Measurements from ENCODE around the gene NFASC. TPM values are rescaled to one million over a fixed set of nuclear protein-coding genes. Genes with fewer than 3 reads are reported as not detected.
A peak's percentile ranks its signal among the peaks of the same experiment; 100 is the strongest.

The NFASC gene
- total and polyA plus RNA-seq, 9 of the 15 experiments (the other 6 are each of a cell fraction or from before 2014, with no cell fraction given): 0.03 to 0.16 (median 0.06) TPM; not detected in 6

DNA sequence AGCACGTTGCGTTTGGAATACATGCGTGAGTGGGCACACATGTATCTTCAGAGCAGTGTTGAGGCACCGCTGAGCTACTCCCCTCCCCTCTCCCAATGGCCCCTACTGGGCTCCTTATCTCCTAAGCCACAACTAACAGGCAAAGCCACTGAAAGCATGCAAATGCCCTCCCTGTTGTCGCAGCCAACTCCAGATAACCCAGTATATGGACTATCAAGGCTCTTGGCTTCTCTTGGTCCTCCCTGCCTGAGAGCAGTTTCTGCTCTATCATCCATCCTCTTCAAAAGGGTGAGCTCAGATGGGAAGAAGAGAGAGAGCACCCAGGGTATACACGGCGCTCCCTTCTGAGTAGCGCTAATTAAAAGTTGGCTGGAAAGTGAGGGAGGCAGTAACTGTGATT lies 113.8 kb downstream of the NFASC start:
- no peak overlapping the region for H3K4me3 ChIP-seq
- BruUV-seq (replicated peaks): no TSS peak
- peaks cover 56 to 87% of the 10 kb centered on the region in 2 experiments for H3K27me3 ChIP-seq (ENCODE audit: control insufficient read depth in 2 of 2, insufficient read depth in 2 of 2, low read length in 2 of 2)
- CTCF ChIA-PET (ENCODE audit: low intra/inter-chr PET ratio): no interaction called here
- peak; percentile 76 for ATAC-seq
- POLR2A ChIA-PET: interaction anchor here (0.6 to 2.1 kb wide), 6 partner anchors 10 to 694 kb away, joined by 3 to 8 read pairs (median 4); no protein-coding TSS in a partner anchor
- no peaks in the 10 kb centered on the region for H3K36me3 ChIP-seq (ENCODE audit: control insufficient read depth, insufficient read depth, low read length)
- H2AFZ ChIP-seq (ENCODE audit: low read depth, low read length): no peak overlapping the region
- peak; percentile 84 for FAIRE-seq
- H3K27ac ChIP-seq (ENCODE audit: extremely low read depth, low read depth, low read length): no peak overlapping the region
- no peak overlapping the region for H3K9ac ChIP-seq (ENCODE audit: insufficient read depth in 1 of 2, low read depth in 2 of 2, low read length in 2 of 2)
- in situ Hi-C loops (cut with MboI) (loop anchor here (10.0 kb wide), 1 partner anchor 540 kb away; no protein-coding TSS in a partner anchor), intact Hi-C loops (cut with micrococcal nuclease) (no loop called here)
- no peaks in the 10 kb centered on the region for H3K9me3 ChIP-seq (replicated peaks; ENCODE audit: control insufficient read depth, insufficient read depth, low read depth, low read length)
- H3K4me2 ChIP-seq (ENCODE audit: insufficient read depth, low read length): peak overlapping the region; percentile 51; the same call in 1 of the 2 replicates
- H3K79me2 ChIP-seq (ENCODE audit: control insufficient read depth, insufficient read depth, low read length): no peaks in the 10 kb centered on the region
- no peaks in the 10 kb centered on the region for H3K9me1 ChIP-seq (ENCODE audit: control insufficient read depth, insufficient read depth, low read length)
- WGBS (ENCODE audit: insufficient coverage, low coverage, missing lambda C conversion rate): 0% methylated on average over 8 of the region's 8 CpGs
- peaks cover 18% of the 10 kb centered on the region for H4K20me1 ChIP-seq (replicated peaks; ENCODE audit: control insufficient read depth, insufficient read depth, low read length)
- H3K4me1 ChIP-seq (replicated peaks in 1 of 2; ENCODE audit: control insufficient read depth in 2 of 2, insufficient read depth in 2 of 2, low read length in 2 of 2): peaks cover 4 to 13% of the 10 kb centered on the region in 2 experiments; a peak in 3 of 5 replicates
- peak; percentile 43 to 81 (median 66) for DNase-seq (ENCODE audit: extremely low read depth in 1 of 4, low spot score in 3 of 4)
- 0 out of 2 replicates have a peak, but pooled peaks have one; percentile 50 for TF ChIP-seq ZNF766 (CRISPR knock-in tag; conservative IDR thresholded peaks at IDR 0.05)
- TF ChIP-seq UBTF (IDR thresholded peaks at IDR 0.05; ENCODE audit: borderline replicate concordance in 1 of 2, low read depth in 2 of 2, low read length in 2 of 2): no peak
- TF ChIP-seq IRF9 (tag; IDR thresholded peaks at IDR 0.05): no peak
- TF ChIP-seq, protein P1, sequence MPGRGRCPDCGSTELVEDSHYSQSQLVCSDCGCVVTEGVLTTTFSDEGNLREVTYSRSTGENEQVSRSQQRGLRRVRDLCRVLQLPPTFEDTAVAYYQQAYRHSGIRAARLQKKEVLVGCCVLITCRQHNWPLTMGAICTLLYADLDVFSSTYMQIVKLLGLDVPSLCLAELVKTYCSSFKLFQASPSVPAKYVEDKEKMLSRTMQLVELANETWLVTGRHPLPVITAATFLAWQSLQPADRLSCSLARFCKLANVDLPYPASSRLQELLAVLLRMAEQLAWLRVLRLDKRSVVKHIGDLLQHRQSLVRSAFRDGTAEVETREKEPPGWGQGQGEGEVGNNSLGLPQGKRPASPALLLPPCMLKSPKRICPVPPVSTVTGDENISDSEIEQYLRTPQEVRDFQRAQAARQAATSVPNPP (IDR thresholded peaks at IDR 0.05; ENCODE audit: borderline replicate concordance, insufficient read depth, insufficient read length): no peak
- TF ChIP-seq, protein P2, sequence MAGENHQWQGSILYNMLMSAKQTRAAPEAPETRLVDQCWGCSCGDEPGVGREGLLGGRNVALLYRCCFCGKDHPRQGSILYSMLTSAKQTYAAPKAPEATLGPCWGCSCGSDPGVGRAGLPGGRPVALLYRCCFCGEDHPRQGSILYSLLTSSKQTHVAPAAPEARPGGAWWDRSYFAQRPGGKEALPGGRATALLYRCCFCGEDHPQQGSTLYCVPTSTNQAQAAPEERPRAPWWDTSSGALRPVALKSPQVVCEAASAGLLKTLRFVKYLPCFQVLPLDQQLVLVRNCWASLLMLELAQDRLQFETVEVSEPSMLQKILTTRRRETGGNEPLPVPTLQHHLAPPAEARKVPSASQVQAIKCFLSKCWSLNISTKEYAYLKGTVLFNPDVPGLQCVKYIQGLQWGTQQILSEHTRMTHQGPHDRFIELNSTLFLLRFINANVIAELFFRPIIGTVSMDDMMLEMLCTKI (IDR thresholded peaks at IDR 0.05; ENCODE audit: partially characterized antibody): no peak
- no peak for TF ChIP-seq FUS (optimal IDR thresholded peaks at IDR 0.05; ENCODE audit: low read depth, low read length)
- peak; percentile 69; the same call in 1 of the 2 replicates for TF ChIP-seq ZKSCAN8 (CRISPR knock-in tag; IDR thresholded peaks at IDR 0.05)
- TF ChIP-seq MEIS2 (IDR thresholded peaks at IDR 0.05; ENCODE audit: partially characterized antibody): no peak
- TF ChIP-seq ZBTB1 (CRISPR knock-in tag; IDR thresholded peaks at IDR 0.05; ENCODE audit: borderline replicate concordance, low read depth): no peak
- peak; percentile 14; the same call in 1 of the 2 replicates for TF ChIP-seq BCOR (IDR thresholded peaks at IDR 0.05)
- no peak for TF ChIP-seq NCOA4 (IDR thresholded peaks at IDR 0.05; ENCODE audit: partially characterized antibody)
- TF ChIP-seq, protein P3, sequence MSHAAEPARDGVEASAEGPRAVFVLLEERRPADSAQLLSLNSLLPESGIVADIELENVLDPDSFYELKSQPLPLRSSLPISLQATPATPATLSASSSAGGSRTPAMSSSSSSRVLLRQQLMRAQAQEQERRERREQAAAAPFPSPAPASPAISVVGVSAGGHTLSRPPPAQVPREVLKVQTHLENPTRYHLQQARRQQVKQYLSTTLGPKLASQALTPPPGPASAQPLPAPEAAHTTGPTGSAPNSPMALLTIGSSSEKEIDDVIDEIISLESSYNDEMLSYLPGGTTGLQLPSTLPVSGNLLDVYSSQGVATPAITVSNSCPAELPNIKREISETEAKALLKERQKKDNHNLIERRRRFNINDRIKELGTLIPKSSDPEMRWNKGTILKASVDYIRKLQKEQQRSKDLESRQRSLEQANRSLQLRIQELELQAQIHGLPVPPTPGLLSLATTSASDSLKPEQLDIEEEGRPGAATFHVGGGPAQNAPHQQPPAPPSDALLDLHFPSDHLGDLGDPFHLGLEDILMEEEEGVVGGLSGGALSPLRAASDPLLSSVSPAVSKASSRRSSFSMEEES (CRISPR knock-in tag; IDR thresholded peaks at IDR 0.05): no peak
- peak; percentile 27; the same call in 1 of the 2 replicates for TF ChIP-seq ATF7 (IDR thresholded peaks at IDR 0.05)
- no peak for TF ChIP-seq TBP (optimal IDR thresholded peaks at IDR 0.05; ENCODE audit: low read depth, low read length)
- TF ChIP-seq KDM1A (IDR thresholded peaks at IDR 0.05): peak in 1 of 2 experiments; percentile 44; a peak in 1 of 4 replicates

All from K562 (cell line).